CD4-positive, alpha-beta memory T cell (primary cell): ENCODE data around the gene SLC16A10. TPM values are rescaled to one million over a fixed set of nuclear protein-coding genes. Genes with fewer than 3 reads are reported as not detected.
"Not testable (repeated sequence)": the region's sequence is repeated elsewhere in the genome, so short reads cannot be mapped to it uniquely, and the experiment has no call there.

ENCODE experiments used
- CTCF ChIA-PET: fragments of 350-600 bp; sonication (Branson Sonifier 250); formaldehyde crosslinking; loops from one replicate; lab custom pipeline; 2021; ENCODE audit warnings: inconsistent platforms; ENCODE audit not compliant: partially characterized antibody; lab: Charles Lee
- POLR2A ChIA-PET: fragments of 350-600 bp; sonication (Branson Sonifier 250); formaldehyde crosslinking; loops from one replicate; lab custom pipeline; 2021; ENCODE audit not compliant: partially characterized antibody; lab: Charles Lee
- DNase-seq, 5 donors: peaks; one replicate each; pipeline versions ENCODE4 v3.0.0 to v3.0.0-alpha.2; 2020 to 2022; ENCODE audit warnings: mixed read lengths in 1 of 5
- H3K27ac ChIP-seq: one replicate; pipeline ENCODE4 v1.7.0; 2013; ENCODE audit warnings: low read depth, low read length
- H3K27me3 ChIP-seq: 2 replicates; pipeline ENCODE4 v1.7.0; 2013; ENCODE audit warnings: mild to moderate bottlenecking, low read length, moderate library complexity; ENCODE audit not compliant: insufficient read depth
- H3K36me3 ChIP-seq: 2 replicates; pipeline ENCODE4 v1.7.0; 2013; ENCODE audit warnings: mild to moderate bottlenecking, low read length, moderate library complexity; ENCODE audit not compliant: insufficient read depth
- H3K4me1 ChIP-seq: 2 replicates; pipeline ENCODE4 v1.7.0; 2013; ENCODE audit warnings: mild to moderate bottlenecking, low read length, moderate library complexity; ENCODE audit not compliant: insufficient read depth
- H3K4me3 ChIP-seq, 2 donors: one replicate each; pipeline ENCODE4 v1.7.0; 2013; ENCODE audit warnings: low read length in 2 of 2, mild to moderate bottlenecking in 1 of 2
- H3K9me3 ChIP-seq, 2 donors: one replicate each; pipeline ENCODE4 v1.7.0; 2013; ENCODE audit warnings: low read length in 2 of 2, control low read depth in 1 of 2; ENCODE audit not compliant: control insufficient read depth in 1 of 2
- H3K27ac Mint-ChIP-seq, 7 donors: one replicate each; pipeline ENCODE4 v1.8.0; 2020 to 2021; ENCODE audit warnings: mixed read lengths in 7 of 7, mild to moderate bottlenecking in 6 of 7, inconsistent platforms in 3 of 7, moderate library complexity in 3 of 7
- H3K27me3 Mint-ChIP-seq, 2 donors: one replicate each; pipeline ENCODE4 v1.8.0; 2020 to 2021; ENCODE audit warnings: mixed read lengths in 2 of 2
- H3K36me3 Mint-ChIP-seq, 2 donors: one replicate each; pipeline ENCODE4 v1.8.0; 2020 to 2021; ENCODE audit warnings: mixed read lengths in 2 of 2, inconsistent platforms in 1 of 2, mild to moderate bottlenecking in 1 of 2
- H3K4me1 Mint-ChIP-seq, 4 donors: one replicate each; pipeline ENCODE4 v1.8.0; 2020 to 2021; ENCODE audit warnings: mixed read lengths in 4 of 4, mild to moderate bottlenecking in 1 of 4
- H3K4me3 Mint-ChIP-seq, 8 donors: one replicate each; pipeline ENCODE4 v1.8.0; 2020 to 2021; ENCODE audit warnings: mixed read lengths in 8 of 8, mild to moderate bottlenecking in 7 of 8, moderate library complexity in 6 of 8, inconsistent platforms in 3 of 8
- H3K9me3 Mint-ChIP-seq, 8 donors: one replicate each; pipeline ENCODE4 v1.8.0; 2020 to 2021; ENCODE audit warnings: mixed read lengths in 8 of 8, mild to moderate bottlenecking in 5 of 8, inconsistent platforms in 3 of 8, moderate library complexity in 1 of 8
- intact Hi-C: fragments of 100-400 bp; cut with micrococcal nuclease; formaldehyde crosslinking; loops from one replicate; pipeline ENCODE4 v1.15.1; 2023
- polyA plus RNA-seq, 2 donors: library from polyadenylated mRNA; unstranded; fragments of 300-500 nt; fragmentation: Illumina TruSeq; gene quantifications; one replicate each; pipeline ENCODE4 v1.2.3, GENCODE V29; 2021
- total RNA-seq, 2 experiments: library from RNA; stranded (reverse); gene quantifications; one replicate each; pipeline ENCODE4 v1.2.3, GENCODE V29; 2021

SLC16A10 gene
- total and polyA plus RNA-seq, 4 experiments from 2014 or later = 5.6 to 11.2 (median 8.7) TPM

DNA sequence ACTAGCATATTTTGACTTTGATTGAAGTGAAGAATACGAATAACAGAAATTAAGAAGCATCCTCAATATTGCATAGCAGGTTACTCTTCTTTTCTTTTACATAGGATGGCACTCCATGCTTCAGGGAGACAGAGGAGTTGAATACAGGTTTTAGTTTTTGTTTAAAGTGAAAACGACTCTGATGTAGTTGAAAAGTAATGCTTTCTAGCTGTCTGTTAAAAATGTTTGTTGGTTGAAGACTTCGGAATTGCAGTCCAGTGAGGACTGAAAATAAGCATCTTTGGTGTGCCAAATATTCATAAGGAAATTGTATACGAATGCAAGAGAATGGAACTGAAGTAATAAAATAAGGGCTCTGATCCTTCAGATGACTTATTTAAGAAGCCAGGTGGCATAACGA is 618 bp upstream of the SLC16A10 start:
- H3K27ac ChIP-seq = peak overlapping the region; percentile 14
- no peaks in the 10 kb centered on the region for H3K27me3 ChIP-seq
- Mint-ChIP-seq H3K4me3 (peak overlapping the region; percentile 79 to 90 (median 84)), H3K27ac (peak overlapping the region; percentile 41 to 91 (median 78)), H3K36me3 (peaks cover 0 to 2% of the 10 kb centered on the region in 2 donors), H3K9me3 (no peaks in the 10 kb centered on the region), H3K27me3 (peaks cover 7 to 15% of the 10 kb centered on the region in 2 donors), H3K4me1 (peaks cover 21 to 37% (median 26%) of the 10 kb centered on the region in 4 donors)
- H3K9me3 ChIP-seq = no peaks in the 10 kb centered on the region
- POLR2A ChIA-PET = interaction anchor here (0.9 kb wide), 1 partner anchor 272 kb away, joined by 3 read pairs; no protein-coding TSS in a partner anchor
- CTCF ChIA-PET = no interaction called here
- intact Hi-C loops = loop anchor here (2.0 to 5.0 kb wide), 4 partner anchors 104 to 1001 kb away; partner anchors contain the start of genes FAM229B, REV3L, RPF2 and TUBE1
- no peaks in the 10 kb centered on the region for H3K36me3 ChIP-seq
- H3K4me3 ChIP-seq = peak overlapping the region in 1 of 2 donors; percentile 48
- no peak for DNase-seq
- H3K4me1 ChIP-seq = peaks cover 22% of the 10 kb centered on the region

DNA sequence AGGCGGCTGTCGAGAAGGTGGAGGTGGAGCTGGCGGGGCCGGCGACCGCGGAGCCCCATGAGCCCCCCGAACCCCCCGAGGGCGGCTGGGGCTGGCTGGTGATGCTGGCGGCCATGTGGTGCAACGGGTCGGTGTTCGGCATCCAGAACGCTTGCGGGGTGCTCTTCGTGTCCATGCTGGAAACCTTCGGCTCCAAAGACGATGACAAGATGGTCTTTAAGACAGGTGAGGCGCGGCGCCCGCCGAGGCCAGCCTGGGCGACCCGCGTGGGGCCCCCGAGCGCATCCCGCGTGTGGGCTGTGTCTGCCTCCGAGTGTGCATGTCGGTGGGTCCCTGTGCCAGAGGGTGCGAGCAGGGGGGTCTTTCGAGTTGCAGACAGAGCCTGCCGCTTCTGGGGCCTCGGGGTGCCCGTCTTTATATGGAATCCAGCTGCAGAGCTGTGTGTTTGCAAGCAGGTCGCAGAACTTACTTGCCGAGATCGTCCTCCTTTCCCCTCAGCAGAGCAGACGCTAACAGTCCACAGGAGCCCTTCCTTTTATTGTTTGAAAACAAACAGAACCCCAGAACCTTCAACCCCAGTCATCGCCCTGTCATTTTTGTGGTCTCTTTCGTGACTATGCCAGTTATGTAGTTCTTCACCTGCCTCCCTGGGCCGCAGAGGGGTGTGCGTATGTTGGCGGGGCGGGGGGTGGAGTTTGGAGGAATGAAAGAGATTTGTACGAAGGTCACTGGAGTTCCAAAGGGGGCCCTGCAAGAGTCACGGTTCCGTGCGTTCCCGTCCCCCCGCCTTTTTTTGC is 766 bp downstream of the SLC16A10 start:
- H3K27ac ChIP-seq = peak overlapping the region; percentile 47
- Mint-ChIP-seq H3K27ac (peak overlapping the region; percentile 77 to 92 (median 88)), H3K9me3 (no peaks in the 10 kb centered on the region), H3K27me3 (peaks cover 7 to 15% of the 10 kb centered on the region in 2 donors), H3K36me3 (peaks cover 0 to 2% of the 10 kb centered on the region in 2 donors), H3K4me3 (peak overlapping the region; percentile 88 to 99 (median 93)), H3K4me1 (peaks cover 21 to 37% (median 26%) of the 10 kb centered on the region in 4 donors)
- H3K4me3 ChIP-seq = peak overlapping the region; percentile 62 to 74
- H3K36me3 ChIP-seq = no peaks in the 10 kb centered on the region
- intact Hi-C loops = loop anchor here (1.0 to 5.0 kb wide), 7 partner anchors 8 to 999 kb away; partner anchors contain the start of genes FAM229B, REV3L, RPF2 and TUBE1
- H3K4me1 ChIP-seq = peaks cover 22% of the 10 kb centered on the region
- CTCF ChIA-PET = no interaction called here
- no peaks in the 10 kb centered on the region for H3K27me3 ChIP-seq
- POLR2A ChIA-PET = interaction anchor here (0.8 to 1.4 kb wide), 6 partner anchors 10 to 273 kb away, joined by 3 to 4 read pairs (median 3); partner anchors contain the start of gene RPF2
- no peaks in the 10 kb centered on the region for H3K9me3 ChIP-seq
- DNase-seq = peak; percentile 58 to 81 (median 66)

DNA sequence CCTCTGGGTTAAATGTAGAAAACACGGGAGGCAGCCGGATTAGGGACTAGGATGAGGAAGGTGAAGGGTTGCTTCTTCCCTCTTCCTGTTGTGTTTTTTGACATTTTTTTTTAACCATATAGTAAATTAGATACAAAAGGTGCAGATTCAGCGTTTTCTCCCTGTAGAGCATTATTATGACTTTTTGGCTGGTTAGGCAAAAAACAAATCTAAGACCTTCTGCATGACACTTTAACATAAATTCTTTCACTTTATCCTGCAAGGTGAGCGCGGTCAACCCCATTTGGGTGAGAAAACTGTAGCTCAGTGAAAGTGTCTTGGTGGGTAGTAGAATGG is 1.3 kb downstream of the SLC16A10 start:
- intact Hi-C loops = loop anchor here (1.0 to 5.0 kb wide), 6 partner anchors 8 to 999 kb away; partner anchors contain the start of genes FAM229B, REV3L and TUBE1

DNA sequence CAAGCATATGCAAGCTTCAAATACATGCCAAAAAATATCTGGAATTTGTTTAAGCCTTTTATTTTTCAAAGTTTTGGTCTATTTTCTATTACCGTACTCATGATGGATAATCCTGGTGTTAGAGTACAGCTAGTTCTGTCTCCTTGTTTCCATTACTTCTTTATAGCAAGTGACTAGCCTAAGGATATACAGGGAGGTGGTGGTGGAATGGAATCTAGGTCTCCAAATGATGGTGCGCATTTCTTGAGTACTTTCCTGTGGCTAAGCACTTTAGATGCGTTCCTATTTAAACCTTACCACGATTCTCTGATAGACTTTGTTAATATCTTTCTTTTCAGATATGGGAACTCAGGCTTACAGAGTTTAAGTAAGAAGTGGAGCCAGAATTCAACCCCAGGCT is 3.5 kb downstream of the SLC16A10 start:
- intact Hi-C loops = no loop called here
- Mint-ChIP-seq H3K4me3 (no peak overlapping the region), H3K9me3 (peaks cover 0 to 2% (median 0%) of the 10 kb centered on the region in 8 donors), H3K36me3 (peaks cover 0 to 2% of the 10 kb centered on the region in 2 donors), H3K27ac (peak overlapping the region in 1 of 7 donors; percentile 9), H3K27me3 (peaks cover 6 to 10% of the 10 kb centered on the region in 2 donors), H3K4me1 (peaks cover 24 to 43% (median 29%) of the 10 kb centered on the region in 4 donors)
- H3K27ac ChIP-seq = no peak overlapping the region
- H3K27me3 ChIP-seq = no peaks in the 10 kb centered on the region
- no peaks in the 10 kb centered on the region for H3K9me3 ChIP-seq
- ChIA-PET POLR2A (no interaction called here), CTCF (no interaction called here)
- H3K36me3 ChIP-seq = no peaks in the 10 kb centered on the region
- H3K4me3 ChIP-seq = no peak overlapping the region
- DNase-seq = no peak
- H3K4me1 ChIP-seq = peaks cover 24% of the 10 kb centered on the region

More for the DNA sequence above, 1.3 kb downstream of the SLC16A10 start:
- Mint-ChIP-seq H3K4me3 (peak overlapping the region; percentile 88 to 99 (median 93)), H3K27me3 (peaks cover 7 to 14% of the 10 kb centered on the region in 2 donors), H3K9me3 (no peaks in the 10 kb centered on the region), H3K27ac (peak overlapping the region in 6 of 7 donors; percentile 77 to 92 (median 88)), H3K4me1 (peaks cover 21 to 37% (median 26%) of the 10 kb centered on the region in 4 donors), H3K36me3 (peaks cover 0 to 2% of the 10 kb centered on the region in 2 donors)
- no peak for DNase-seq
- ChIA-PET CTCF (no interaction called here), POLR2A (interaction anchor here (1.0 to 1.4 kb wide), 2 partner anchors 66 to 107 kb away, joined by 3 read pairs; partner anchors contain the start of gene RPF2)
- no peaks in the 10 kb centered on the region for H3K36me3 ChIP-seq
- H3K27ac ChIP-seq = no peak overlapping the region
- H3K9me3 ChIP-seq = no peaks in the 10 kb centered on the region
- H3K4me1 ChIP-seq = peaks cover 22% of the 10 kb centered on the region
- peak overlapping the region; percentile 62 to 74 for H3K4me3 ChIP-seq
- no peaks in the 10 kb centered on the region for H3K27me3 ChIP-seq

DNA sequence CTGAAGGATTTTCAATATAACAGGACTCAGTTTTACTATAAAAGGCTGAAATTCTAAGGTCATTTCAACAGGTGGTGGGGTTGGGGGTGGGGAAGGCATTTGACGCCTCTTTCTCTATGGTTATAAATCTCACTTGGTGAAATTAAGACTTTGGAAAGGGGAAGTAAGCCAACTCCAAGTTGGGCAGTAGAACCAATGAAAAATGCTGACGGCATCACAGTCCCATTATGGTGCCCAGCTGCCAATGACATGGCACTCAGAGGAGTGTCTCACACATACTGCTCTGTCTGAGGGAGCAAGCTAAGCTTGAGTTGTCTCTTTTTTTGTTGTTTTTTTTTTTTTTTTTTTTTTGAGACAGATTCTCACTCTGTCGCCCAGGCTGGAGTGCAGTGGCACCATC is 4.7 kb downstream of the SLC16A10 start:
- peaks cover 28% of the 10 kb centered on the region for H3K4me1 ChIP-seq
- Mint-ChIP-seq H3K4me3 (no peak overlapping the region), H3K36me3 (no peaks in the 10 kb centered on the region), H3K27me3 (peaks cover 2 to 3% of the 10 kb centered on the region in 2 donors), H3K9me3 (peaks cover 0 to 2% (median 0%) of the 10 kb centered on the region in 8 donors), H3K4me1 (peaks cover 20 to 44% (median 27%) of the 10 kb centered on the region in 4 donors), H3K27ac (no peak overlapping the region)
- H3K4me3 ChIP-seq = no peak overlapping the region
- no peak overlapping the region for H3K27ac ChIP-seq
- CTCF ChIA-PET = no interaction called here
- no peaks in the 10 kb centered on the region for H3K9me3 ChIP-seq
- POLR2A ChIA-PET = no interaction called here
- intact Hi-C loops = no loop called here
- no peak for DNase-seq
- no peaks in the 10 kb centered on the region for H3K27me3 ChIP-seq
- H3K36me3 ChIP-seq = no peaks in the 10 kb centered on the region

DNA sequence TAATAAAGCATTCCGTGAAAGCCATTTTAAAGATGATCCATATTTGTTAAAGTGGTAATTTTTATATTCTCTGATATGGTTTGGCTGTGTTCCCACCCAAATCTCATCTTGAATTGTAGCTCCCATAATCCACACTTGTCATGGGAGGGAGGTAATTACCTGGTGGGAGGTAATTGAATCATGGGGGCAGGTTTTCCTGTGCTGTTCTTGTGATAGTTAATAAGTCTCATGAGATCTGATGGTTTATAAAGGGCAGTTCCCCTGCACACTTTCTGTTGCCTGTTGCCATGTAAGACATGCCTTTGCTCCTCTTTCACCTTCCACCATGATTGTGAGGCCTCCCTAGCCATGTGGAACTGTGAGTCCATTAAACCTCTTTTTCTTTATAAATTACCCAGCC is 8.2 kb downstream of the SLC16A10 start:
- H3K9me3 Mint-ChIP-seq, POLR2A ChIA-PET, DNase-seq, H3K36me3 Mint-ChIP-seq, intact Hi-C loops, H3K4me3 ChIP-seq, H3K9me3 ChIP-seq, H3K36me3 ChIP-seq, H3K27ac ChIP-seq, H3K27me3 Mint-ChIP-seq, H3K27me3 ChIP-seq: not testable (repeated sequence)
- peak overlapping the region in 1 of 8 donors; percentile 32 for H3K4me3 Mint-ChIP-seq
- CTCF ChIA-PET = interaction anchor here (2.2 kb wide), 1 partner anchor 38 kb away, joined by 7 read pairs; no protein-coding TSS in a partner anchor
- peaks cover 7 to 26% (median 14%) of the 10 kb centered on the region in 4 donors for H3K4me1 Mint-ChIP-seq
- H3K4me1 ChIP-seq = peaks cover 15% of the 10 kb centered on the region
- H3K27ac Mint-ChIP-seq = peak overlapping the region in 2 of 7 donors; percentile 79 to 92

DNA sequence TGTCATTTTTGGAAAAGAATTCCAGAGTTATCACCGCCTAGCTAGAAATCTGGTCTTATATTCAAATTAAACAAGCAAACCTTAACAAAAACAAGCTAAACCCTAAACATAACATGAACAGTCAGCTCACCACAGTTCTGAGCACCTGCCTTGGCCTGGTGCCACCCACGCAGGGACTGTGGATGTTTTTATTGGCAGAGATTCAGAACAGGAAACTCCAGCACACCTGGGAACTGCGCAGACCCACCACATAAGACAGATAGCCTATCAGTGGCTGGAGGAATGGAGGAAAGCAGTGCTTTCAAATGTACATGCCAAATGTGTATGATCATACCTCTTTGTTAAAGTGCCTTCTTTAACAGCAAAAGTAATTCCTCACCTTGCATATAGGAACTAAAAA is 8.9 kb downstream of the SLC16A10 start:
- H3K9me3 ChIP-seq = no peaks in the 10 kb centered on the region
- DNase-seq = peak; percentile 62 to 74 (median 66)
- H3K4me3 ChIP-seq = no peak overlapping the region
- no peak overlapping the region for H3K27ac ChIP-seq
- no peaks in the 10 kb centered on the region for H3K27me3 ChIP-seq
- POLR2A ChIA-PET = no interaction called here
- Mint-ChIP-seq H3K4me3 (peak overlapping the region in 6 of 8 donors; percentile 3 to 71 (median 43)), H3K27me3 (peaks cover 2% of the 10 kb centered on the region in 2 donors), H3K9me3 (peaks cover 0 to 2% (median 0%) of the 10 kb centered on the region in 8 donors), H3K4me1 (peaks cover 7 to 23% (median 14%) of the 10 kb centered on the region in 4 donors), H3K27ac (peak overlapping the region; percentile 2 to 92 (median 79)), H3K36me3 (no peaks in the 10 kb centered on the region)
- H3K36me3 ChIP-seq = no peaks in the 10 kb centered on the region
- peaks cover 15% of the 10 kb centered on the region for H3K4me1 ChIP-seq
- intact Hi-C loops = loop anchor here (1.0 kb wide), 1 partner anchor 8 kb away; no protein-coding TSS in a partner anchor
- CTCF ChIA-PET = interaction anchor here (2.2 kb wide), 1 partner anchor 39 kb away, joined by 7 read pairs; no protein-coding TSS in a partner anchor
